LNCaP clone FGC (cell line): ENCODE measurements around the gene SLC40A1.

ENCODE experiments used
- DNase-seq: peaks from one replicate; pipeline ENCODE4 v3.0.0-alpha.2; 2011; ENCODE audit warnings: low read depth
- H3K4me3 ChIP-seq: 2 replicates; pipeline ENCODE4 v1.5.1; 2011; ENCODE audit warnings: mild to moderate bottlenecking, low read depth, low read length, control low read depth
- CTCF ChIP-seq: IDR thresholded peaks from 2 replicates; pipeline ENCODE4 v1.5.1; 2012; ENCODE audit warnings: mild to moderate bottlenecking; ENCODE audit not compliant: control insufficient read depth, insufficient read depth; ENCODE audit errors: extremely low read depth

The SLC40A1 gene

DNA sequence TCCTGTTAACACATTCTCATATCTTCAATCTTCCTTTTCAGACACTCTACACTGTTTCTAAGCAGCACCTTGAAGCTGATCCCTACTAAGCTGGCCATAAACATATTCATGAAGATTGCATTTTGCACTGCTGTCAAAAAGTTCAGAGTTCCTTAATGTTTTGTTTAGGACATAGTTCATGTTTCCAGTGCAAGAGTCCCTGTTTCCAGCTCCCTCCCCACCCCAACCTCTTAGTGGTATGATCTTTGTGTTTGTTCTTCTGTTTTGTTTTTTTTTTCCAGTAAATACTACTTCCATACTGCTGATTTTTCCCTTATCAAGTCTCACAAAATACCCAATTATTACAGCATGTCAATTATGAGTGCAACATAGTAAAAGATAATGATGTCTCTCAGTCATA lies 4.1 kb upstream of the SLC40A1 start:
- no peak for TF ChIP-seq CTCF
- no peak for DNase-seq
- no peak overlapping the region for H3K4me3 ChIP-seq

DNA sequence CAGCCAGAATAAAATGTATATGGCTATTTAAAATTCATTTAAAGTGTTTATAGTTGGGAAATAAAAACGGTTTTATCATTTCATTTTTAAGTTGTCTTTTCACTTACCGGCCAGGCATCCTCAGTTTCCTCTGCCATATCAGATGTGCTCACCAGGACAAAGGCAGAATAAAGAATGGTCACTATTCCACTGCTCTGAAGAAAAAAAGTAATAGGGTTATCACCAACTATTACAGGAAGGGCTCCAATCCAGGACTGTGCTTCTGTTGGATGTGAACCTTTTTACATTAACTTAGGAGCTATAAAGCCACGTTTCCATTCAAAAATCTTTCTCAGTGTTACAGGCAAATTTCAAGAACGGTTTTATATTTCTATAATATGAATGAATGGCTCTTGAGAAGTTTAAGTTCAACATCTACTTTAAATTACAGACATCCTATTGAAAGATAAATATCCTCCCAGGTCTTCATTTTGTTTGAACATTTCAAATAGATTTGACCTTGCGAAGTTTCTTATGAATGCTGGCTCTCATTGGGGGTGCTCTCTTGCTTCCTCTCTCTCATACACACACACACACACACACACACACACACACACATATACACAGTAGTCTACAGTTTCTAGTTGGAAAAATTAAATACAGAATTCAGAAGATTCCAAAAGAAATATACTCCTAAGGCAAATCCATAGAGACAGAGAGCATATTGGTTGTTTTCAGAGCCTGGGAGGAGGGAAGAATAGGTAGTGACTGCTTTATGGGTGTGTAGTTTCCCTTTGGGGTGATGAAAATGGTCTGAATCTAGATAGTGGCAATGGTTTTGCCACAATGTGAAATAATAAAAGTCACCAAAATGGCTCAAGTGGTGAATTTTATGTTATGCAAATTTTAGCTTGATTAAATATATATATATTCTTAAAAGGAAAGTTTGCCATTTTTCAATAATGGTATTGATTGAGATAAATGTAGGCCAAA lies 2.9 kb upstream of the SLC40A1 start:
- no peak for TF ChIP-seq CTCF
- H3K4me3 ChIP-seq = no peak overlapping the region
- DNase-seq = no peak

- TF ChIP-seq CTCF = no peak
- H3K4me3 ChIP-seq = no peak overlapping the region
- DNase-seq = no peak
Measured at GRCh38 chr2:189582809-189583192, 2.2 kb upstream of the SLC40A1 start.

DNA sequence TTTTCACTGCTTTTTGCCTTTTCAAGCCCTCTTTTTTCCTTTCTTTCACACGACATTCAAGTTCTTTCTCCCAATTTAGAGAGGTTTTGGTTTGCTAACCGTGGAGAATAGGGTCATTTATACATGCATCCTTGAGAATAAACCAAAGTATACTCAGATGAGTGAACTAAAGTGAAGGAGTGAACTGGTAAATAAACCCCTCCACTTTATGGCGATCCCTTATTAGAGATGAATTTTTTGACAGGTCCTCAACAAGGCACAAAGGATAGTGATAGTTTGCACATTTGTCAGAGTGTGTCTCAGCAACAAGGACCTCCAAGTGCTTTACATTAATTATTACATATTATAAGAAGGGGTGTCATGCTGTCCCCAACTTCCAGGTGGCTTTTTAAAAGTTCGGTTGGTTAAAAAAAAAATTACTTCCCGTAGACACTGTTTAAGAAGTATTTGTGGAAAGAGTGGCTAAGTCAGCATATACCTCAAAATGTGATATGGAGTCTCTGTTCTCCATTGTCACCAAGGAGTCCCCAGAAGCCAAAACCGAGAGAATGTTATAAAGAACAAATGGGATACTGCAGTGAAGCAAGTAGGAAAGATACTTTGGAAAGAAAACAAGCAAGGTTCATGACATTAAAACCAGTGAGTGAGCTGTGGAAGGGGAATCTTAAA lies 1.7 kb upstream of the SLC40A1 start:
- DNase-seq = no peak
- no peak for TF ChIP-seq CTCF
- no peak overlapping the region for H3K4me3 ChIP-seq

DNA sequence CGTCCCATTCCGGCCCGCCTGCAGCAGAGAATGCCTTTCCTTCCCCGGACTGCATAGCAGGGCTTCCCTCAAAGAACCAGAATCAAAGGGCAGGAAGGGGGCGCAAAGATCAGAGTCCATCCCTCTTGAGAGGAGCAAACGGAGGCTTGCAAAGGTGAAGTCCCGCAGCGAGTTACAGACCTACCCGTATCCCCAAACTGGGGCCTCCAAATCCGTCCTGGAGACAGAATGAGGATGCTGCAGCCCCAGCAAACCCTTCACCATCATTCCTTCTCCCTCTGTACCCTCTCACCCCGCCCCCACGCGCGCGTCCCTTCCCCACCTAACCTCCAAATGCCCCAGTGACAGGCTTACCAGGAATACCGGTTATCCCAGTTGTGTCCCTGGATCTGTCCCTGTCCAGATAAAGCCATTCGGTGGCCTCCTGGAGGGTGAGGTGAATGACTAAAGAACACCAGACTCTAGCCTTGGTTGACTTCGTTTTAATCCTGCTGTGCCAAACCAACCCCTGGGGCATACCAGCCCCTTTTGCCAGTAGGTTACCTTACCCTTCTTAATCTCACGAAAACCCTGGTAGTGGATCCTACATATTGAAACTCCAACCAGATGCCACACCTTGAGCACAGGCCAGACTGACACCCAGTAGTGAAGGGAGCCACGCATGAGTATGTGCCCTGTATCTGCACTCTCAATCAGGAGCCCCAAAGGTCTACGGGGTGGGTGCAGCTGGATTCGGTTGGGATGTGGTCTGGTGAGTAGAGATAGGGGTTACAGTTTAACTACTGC lies 961 bp upstream of the SLC40A1 start:
- no peak for DNase-seq

More for the DNA sequence above, 961 bp upstream of the SLC40A1 start:
- TF ChIP-seq CTCF = no peak
- peak overlapping the region; percentile 45; the same call in 1 of the 2 replicates for H3K4me3 ChIP-seq
